GM19035 (cell line): ENCODE data around the gene HTR6.
"Not testable (repeated sequence)": the region's sequence is repeated elsewhere in the genome, so short reads cannot be mapped to it uniquely, and the experiment has no call there.

Experiments
- ATAC-seq: cut with Tn5 transposase; IDR thresholded peaks from one replicate; pipeline ENCODE4 v1.9.1; 2021; ENCODE audit not compliant: unreplicated experiment

The HTR6 gene

DNA sequence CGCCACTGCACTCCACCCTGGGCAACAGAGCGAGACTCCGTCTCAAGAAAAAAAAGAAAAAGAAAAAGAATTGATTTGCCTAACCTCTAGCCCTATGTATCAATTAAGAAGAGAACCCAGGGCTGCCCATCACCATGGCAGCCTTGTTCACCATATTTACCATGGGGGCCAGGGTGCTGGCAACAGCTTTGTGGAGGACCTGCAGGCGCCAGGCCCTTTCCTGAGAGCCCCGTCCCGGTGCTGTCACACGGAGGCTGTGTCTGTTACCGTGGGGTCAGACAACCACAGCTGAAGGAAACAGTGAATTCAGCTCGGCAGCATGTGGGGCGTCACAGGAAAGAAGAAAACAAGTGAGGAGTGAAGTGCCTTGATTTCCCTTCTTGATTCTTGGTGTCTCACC lies 27.1 kb upstream of the HTR6 start:
- ATAC-seq = no peak

DNA sequence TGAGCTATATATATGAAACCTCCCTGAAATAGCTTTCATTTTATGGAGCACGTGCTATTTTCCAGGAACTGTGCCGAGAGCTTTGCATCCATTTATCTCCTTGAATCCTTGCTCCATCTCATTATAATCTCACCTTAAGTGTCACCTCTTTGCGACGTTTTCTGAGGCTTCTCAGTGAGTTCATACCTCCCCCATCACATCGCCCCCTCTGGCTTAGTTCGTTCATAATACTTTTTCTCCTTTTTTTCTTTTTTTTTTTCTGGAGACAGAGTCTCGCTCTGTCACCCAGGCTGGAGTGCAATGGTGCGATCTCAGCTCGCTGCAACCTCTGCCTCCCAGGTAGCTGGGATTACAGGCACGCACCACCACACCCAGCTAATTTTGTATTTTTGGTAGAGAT lies 25.4 kb upstream of the HTR6 start:
- not testable (repeated sequence) for ATAC-seq

DNA sequence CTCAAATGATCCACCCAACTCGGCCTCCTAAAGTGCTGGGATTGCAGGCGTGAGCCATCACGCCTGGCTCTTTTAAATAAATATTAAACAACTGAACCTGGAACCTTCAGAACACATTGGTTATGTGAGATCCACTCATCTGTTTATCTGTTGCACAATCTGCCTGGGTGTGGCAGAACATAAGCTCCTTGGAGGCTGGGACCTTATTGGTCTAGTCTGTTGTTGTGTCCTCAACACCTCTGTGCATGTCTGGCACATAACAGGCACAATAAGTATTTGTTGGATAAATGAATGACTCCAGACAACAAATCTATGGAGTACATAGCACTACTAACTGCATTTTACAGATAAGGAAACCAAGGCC lies 24.7 kb upstream of the HTR6 start:
- ATAC-seq = no peak

DNA sequence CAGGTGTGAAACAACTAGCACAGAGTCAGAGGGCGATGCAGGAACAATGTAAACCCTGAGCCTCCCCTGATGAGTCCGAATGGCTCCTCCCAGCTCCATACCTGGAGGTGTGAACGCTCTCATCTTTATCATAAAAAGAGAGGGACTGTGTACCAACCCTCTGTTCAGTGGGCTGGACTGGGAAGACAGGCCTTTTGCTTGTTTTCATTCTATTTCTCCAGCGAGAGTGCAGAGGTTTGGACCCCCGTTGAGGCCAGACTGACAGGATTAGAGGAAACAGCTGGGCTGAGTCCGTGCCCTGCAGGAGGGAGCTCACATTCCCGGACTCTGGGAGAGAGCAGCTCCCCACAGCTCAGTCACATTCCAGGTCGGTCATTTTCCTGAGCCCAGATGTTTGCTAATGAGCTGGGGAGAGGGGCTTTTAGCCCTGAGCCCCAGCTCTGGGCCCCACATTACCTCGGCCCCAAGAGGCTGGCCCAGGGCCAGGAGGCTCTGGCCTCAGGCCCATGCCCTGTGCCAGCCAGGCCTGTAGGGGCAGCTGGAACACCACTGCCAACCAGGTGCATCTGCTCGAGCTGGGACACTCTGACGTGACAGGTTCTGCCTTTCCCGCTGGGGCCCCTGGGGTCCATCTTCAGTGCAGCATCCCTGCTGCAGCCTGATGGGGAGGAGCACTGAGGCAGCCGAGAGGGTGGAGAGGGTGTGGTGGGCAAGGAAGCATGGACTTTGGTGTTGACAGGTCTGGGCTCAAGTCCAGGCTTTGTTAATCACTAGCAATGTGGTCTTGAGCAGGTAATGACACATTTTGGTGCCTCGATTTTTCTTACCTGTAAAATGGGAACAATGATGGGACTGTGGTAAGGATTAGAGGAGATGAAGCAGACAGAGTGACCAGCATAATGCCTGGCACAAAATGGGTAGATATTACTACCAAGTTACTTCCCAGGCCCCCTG lies 24.0 kb upstream of the HTR6 start:
- no peak for ATAC-seq

DNA sequence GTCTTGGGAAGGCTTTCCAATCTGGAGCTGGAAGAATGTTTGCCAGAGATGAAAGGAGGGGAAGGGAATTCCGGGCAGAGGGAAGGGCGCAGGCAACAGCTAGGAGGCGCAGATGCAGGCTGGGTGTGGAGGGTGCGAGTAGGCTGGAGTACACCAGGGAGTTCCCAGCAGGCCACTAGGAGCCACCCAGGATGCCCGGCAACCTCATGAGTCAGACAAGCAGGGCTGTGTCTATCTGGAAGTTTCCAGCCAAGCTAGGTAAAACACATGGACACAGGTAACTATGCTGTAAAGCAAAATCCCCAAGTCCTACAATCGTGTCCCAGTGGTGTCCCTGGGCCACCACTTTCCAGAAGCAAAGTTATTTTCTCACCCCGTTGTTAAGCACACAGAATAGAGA lies 21.6 kb upstream of the HTR6 start:
- no peak for ATAC-seq

DNA sequence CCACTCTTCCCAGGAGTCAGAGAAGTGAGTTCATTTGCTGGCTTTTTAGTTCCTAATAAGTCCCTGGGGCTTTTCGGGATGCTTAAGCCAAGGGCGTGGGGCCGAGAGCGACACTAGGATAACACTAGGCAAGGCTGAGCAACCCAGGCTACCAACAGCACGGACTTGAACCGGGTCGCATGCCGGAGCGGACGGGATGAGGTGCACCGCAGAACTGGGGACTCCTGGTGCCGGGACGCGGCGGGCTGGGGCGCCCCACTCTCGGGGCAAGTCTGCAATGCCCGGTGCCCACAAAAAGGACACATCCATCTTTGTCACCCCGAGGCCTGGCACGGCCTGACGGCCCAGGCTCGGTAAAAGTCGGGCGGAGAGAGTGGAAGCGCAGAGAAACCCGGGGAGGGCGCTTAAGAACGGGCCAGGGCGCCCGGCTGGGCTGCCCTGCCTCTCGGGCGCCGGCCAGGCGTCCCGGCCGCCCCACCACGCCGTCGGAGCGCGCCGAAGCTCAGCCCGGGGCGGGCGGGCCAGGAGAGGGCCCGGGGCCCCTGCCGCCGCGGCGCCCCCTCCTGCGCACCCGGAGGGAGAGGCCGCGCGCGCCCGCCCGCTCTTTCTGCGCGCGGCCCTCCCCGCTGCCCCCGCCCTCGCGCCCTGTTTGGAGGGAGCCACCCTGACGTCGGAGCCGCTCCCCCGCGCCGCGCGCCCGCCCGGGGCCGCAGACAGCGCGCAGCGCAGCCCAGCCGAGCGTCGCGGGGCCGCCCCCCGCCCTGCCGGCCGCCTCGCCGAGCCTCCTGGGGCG lies 20.9 kb upstream of the HTR6 start, which contains the start of gene NBL1:
Gene NBL1 (plus strand): TSS at position 710 of the 793 bp plus-strand sequence. CDS start 10,720 bp downstream, outside the sequence.
- ATAC-seq = no peak

DNA sequence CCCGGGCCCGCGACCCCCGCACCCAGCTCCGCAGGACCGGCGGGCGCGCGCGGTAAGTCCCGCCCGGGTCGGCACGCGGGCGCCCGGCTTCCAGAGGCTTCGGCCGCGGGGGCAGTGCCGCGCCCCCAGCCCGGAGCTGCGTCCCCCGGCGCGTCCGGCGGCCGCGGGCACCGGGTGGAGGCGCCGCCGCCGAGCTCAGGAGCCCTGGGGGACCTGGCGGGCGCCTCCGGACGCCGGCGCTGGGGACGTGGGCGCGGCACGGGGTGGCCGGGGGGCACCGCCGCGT lies 20.3 kb upstream of the HTR6 start:
- no peak for ATAC-seq

DNA sequence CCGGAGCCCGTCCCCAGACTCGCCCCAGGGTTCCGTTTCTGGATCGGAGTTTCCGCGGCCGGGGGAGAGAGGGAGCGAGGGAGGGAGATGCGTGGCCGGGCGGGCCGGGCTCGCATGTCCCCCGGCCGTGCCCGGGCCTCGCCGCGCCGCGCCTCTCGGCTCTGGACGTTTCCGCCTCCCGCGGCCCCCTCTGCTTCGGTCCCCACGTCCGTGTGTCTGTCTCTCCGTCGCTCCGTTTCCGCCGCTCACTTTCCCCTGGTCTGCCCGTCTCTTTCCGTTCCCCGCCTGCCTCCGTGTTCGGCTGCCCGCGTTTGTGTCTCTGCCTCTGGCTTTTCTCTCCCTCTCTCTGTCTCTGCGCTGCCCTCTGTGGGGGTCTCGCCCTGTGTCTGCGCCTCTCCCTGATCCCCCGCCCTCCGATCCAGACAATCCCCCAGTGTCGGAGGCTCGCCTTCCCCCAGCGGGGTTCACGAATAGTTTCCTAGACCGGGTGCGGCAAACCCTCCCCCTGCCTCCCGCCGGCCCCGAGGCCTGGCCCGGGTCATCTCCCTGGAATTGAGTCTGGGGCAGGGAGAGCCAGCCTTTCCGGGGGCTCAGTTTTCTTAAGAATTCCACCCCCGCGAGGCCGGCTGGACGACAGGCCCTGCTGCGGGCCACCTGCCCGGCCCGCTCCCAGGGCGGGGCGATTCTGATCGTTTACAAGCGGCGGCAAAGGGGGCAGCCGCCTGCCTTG lies 19.8 kb upstream of the HTR6 start:
- ATAC-seq = no peak

DNA sequence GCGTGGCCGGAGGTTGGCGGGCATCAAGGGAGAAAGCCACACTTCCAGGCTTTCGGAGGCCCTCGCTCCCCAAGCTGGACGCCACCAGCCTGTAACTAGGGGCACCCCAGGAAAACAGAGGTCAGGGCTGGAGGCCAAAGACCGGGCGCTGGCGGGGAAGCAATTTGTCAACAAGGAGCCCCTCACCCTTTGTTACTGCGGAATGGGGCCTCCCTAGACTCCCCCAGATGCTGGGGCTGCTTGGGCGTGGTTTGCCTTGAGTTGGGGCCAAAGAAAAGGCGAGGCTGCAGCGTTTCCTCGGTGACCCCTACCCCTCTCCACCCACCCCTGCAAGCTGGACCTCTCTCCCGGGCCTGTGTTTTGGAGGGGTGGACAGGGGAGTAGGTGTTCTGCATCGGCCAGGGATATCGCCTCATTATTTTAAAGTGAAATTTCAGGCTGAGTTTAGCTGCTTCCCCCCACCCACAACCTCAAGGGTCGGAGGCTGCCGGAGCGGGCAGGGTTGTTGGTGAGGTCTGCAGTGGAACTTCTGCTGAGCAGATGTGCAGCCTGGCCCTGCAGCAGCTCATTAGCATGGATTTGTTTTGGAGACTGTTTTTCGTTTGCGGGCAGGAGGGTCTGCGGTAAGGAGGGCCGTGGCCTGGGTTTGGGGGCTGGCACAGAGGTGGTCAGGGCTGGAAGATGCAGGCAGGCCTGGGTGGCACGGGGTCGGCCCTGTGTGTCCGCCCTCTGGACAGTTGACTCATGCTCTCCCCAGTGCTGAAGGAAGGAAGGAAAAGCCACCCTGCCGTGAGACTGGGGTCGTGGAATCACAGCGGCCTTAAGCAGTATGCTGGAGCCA lies 19.0 kb upstream of the HTR6 start:
- no peak for ATAC-seq

DNA sequence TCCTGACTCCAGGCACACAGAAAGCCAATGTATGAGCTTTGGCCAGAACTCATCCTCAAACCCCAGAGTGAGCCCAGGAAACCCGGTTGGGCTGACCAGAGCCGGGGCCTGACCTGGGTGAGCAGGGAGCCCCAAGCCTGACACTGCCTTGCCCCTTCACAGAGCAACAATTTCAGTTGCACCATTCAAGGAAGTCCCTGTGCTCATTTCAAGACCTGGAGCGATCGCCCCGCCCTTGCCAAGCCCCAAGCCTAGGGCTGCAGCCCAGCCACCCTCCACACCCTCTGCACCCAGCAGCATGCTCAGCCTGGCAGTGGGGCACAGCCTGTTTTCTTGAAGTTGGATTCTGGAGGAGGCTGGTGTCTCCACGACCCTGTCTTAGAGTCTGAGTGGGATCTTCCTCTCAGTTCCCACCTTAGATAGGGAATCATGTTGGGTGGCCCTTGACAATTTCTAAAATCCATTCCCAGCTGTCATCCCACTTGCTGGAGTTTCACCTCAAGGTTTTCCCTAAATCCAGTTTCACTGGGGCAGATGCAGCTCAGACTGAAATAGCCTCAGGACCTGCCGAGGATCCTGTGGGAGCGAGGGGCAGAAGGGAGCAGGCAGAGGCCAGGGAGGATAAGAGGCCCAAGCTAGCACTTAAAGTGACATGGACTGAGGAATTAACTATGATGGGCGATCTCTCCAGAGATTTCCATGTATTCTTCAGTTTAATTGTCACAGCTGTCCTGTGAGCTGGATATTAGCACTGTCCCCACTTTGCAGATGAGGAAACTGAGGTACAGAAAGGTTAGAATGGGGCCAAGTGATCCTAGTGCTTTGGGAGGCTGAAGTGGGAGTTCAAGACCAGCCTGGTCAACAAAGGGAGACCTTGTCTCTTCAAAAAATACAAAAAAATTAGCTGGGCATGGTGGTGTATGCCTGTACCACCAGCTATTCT lies 18.0 kb upstream of the HTR6 start:
- no peak for ATAC-seq

DNA sequence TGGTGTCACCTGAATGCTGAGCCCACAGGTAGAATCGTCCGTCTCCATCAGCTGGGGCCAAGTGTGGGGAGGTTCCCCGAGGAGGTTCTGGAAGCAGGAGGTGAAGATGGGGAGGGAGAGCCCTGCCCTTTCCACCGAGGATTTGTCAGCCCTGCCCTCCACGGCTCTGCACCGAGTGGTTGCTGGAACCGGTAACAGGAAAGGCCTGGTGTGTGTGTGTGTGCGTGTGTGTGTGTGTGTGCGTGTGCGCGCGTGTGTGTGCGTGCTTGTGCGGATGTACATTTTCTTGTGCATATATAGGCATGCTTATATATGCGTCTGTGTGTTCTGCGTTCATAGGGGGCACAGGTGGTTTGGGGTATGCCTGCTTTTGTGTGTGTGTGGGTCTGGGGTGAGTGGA lies 17.0 kb upstream of the HTR6 start:
- no peak for ATAC-seq

DNA sequence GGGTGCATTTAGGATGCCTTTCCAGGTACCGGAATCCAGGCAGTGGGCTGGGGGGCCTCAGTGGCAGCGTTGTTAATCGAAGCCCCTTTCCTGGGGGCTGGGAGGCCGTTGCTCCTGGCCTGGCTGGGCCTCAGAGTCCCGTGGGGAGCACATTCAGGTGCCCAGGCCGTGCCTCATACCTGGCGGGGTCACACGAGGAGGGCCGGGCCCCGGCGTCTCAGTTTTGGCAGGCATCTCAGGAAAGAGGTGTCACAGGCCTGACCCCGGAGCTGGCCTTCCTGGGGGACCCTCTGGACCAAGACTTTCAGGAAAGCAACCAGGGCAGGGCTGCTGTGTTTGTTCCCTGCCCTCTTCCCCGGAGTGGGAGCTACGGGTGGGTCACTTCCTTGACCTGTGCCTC lies 16.4 kb upstream of the HTR6 start:
- ATAC-seq = no peak

DNA sequence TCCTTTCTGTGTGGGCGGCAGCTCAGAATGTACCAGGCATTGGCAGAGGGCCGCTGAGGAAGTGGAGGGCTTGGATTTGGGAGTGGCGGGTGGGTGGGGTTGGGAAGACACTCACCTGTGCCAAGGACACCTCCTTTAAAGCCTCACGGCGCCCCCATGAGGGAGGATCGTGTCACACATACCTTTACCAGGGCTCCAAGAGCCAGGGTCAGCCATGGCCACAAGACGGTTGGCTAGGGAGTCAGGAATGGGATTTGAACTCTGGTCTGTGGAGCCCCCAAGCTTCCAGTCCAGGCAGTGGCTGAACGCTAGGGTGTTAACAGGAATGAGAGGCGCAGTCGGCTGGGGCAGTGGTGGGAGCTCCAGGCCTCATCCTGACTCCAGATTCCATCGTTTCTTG lies 16.0 kb upstream of the HTR6 start:
- no peak for ATAC-seq

DNA sequence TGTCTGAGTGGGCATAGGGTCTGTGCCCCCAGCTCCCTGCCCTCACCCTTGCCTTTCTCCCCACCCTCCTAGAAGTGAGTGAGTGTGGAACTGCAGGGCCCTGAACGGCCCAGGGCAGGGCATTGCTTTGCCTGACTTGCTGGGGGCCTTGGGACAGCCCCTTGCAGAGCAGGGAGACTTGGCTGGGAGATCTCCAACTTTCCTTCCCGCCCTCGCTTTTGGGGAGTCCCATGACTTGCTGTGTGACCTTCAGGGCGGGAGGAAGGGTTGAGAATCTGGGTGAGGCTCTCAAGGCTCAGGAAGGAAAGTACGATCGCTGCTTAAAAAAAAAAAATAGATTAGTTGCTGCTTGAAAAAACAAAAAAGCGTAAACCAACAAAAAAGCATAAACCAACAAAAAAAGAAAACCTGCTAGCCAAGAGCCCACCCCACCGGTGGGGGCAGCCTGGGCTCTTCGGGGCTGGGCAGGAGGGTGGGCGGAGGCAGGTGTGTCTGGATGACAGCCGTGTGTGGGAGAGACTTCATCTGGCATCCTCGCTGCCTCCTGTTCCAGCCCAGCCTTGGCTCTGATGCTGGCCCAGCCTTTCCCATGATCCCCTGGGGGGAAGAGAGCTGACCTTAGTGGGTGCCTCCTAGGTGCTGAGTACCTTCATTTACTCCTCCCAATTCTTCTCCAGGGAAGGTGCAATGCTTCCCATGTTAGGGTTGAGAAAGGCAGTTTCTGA lies 14.1 kb upstream of the HTR6 start:
- ATAC-seq = no peak

DNA sequence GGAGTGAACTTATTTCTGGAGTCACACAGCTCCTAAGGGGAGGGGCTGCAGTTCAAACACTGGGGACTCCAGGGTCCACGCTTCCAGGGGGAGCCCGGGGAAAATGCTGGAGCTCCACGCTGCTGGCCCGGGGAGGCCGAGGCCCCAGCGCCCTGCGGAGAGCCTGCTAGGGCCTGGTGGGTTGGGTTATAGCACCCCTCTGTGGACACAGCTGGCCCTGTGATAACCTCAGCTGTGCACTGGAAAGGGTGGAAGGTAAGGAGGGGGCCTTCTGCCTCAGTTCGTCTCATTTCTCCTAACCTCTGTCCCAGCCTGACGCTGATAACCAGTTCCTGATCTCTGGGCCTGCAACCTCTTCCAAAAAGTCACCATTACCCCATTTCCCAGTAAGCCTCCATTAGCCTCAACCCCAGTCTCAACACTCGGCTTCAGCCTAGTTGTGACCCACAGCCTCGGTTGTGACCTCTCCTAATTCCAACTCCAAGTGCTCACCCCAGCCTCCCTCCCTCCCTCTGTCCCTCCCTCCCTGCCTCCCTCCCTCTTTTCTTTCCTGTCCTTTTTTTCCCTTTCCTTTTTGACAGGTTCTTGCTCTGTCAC lies 13.4 kb upstream of the HTR6 start:
- ATAC-seq = no peak

DNA sequence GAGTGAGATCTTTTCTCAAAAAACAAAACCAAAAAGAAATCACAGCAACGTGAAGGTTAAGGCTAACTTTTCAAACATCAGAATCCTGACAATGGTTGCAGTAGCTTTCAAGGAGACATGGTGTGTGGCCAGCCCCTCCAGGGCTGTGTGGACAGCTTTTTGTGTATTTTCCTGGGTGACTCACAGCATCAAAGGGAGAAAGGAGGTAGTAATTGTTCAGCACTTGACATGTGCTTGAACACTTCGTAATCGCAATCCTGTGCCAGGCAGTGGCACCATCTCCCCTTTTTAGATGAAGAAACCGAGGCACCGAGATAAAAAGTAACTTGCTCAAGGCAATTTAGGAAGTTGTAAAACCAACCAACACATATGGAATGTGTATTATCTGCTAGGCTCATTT lies 10.3 kb upstream of the HTR6 start:
- no peak for ATAC-seq

DNA sequence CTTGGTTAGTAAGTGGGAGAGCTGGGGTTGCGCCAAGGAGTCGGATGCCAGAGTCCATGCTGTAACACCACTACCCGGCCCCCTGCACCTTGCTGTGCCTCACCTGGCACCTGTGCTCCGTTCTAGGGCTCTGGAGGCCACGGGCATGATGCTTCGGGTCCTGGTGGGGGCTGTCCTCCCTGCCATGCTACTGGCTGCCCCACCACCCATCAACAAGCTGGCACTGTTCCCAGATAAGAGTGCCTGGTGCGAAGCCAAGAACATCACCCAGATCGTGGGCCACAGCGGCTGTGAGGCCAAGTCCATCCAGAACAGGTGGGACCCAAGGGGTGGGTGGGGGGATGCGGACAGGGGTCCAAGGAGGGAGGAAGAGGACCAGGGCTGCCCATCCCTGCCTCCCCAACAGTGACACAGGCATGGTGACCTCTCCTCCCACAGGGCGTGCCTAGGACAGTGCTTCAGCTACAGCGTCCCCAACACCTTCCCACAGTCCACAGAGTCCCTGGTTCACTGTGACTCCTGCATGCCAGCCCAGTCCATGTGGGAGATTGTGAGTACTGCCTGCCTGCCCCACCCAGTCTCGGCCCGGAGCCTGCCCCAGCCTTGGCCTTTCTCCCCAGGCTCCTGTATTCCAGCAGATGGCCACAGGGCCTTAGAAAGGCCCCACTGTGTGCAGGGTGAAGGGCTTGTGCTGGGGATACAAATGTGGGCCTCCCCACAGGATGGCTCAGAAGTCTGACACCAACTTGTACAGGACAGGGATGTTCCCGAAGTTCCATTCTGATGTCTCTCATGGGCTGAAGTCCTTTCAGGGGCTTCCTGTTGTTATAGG lies 9.6 kb upstream of the HTR6 start:
- no peak for ATAC-seq

DNA sequence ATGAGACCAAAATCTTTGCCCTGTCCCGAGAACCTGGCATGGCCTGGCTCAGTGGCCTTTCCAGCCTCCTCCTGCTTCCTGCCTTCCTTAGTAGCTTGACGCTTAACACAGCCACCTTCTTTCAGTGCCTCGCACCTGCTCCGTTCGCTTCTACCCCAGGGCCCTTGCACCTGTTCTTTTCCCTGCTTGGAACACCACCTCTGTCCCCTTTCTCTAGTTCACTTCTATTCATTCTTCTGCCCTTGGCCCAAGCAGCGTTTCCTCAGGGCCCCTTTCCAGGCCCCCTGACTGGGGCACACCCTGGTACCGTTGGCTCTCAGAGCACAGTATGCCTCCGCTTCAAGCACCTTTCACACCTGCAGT lies 9.0 kb upstream of the HTR6 start:
- no peak for ATAC-seq
